GM18519 (cell line): ENCODE data around the gene LMF2.

Experiments
- ATAC-seq: cut with Tn5 transposase; IDR thresholded peaks from one replicate; pipeline ENCODE4 v1.9.1; 2021; ENCODE audit warnings: mild to moderate bottlenecking, moderate library complexity; ENCODE audit not compliant: unreplicated experiment, low FRiP score

LMF2 gene

GRCh38 chr22:50483556-50483955, 23.9 kb downstream of the LMF2 start:
- no peak for ATAC-seq

GRCh38 chr22:50483106-50483505, 24.4 kb downstream of the LMF2 start:
- ATAC-seq, result no peak

DNA sequence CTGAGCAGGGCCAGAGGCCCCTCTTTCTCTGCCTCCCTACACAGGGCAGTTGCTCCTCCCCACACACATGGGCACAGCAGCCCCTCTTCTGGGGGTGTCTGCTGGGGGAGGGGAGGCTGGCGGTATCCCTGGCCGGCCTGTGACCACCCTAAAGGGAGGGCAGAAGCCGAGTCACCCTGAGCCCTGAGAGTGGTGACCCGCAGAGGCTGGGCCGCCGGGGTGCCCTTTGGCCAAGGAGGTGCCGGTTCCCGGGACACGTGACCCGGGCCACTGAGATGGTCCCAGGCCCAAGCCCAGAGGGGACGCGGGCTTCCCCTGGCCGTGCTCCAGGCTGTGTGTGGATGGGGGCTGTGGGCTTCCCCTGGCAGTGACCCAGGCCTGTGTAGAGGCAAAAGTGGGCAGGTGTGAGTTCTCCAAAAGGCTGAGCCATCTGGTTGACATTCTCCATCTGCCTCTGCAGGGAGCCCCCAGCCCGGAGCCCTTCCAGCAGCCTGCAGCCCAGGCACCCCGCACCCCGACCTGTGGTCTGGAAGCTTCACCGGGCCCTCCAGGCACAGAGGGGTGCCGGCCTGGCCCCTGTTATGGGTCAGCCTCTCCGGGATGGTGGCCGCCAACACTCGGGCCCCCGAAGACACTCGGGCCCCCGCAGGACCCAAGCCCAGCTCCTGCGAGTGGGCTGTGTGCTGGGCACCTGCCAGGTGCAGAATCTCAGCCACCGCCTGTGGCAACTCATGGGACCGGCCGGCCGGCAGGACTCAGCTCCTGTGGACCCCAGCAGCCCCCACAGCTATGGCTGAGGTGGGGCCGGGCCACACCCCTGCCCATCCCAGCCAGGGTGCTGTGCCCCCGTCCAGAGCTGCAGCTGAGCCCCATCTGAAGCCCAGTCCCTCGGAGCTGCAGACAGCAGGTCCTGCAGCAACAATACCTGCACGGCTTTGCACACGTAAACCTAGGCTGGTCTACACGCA, 25.1 kb downstream of the LMF2 start:
- ATAC-seq, result no peak

- no peak for ATAC-seq
Observed at GRCh38 chr22:50481440-50482106, 25.9 kb downstream of the LMF2 start, which contains the start of gene ADM2. TSS of gene ADM2 (plus strand) at chr22:50481543. CDS start at chr22:50481848, 305 bp downstream.

- no peak for ATAC-seq
Observed at GRCh38 chr22:50481045-50481439, 26.5 kb downstream of the LMF2 start.

GRCh38 chr22:50479721-50480120, 27.8 kb downstream of the LMF2 start:
- no peak for ATAC-seq

GRCh38 chr22:50477923-50478322, 29.6 kb downstream of the LMF2 start:
- ATAC-seq, result no peak

- ATAC-seq, result no peak
Observed at GRCh38 chr22:50476868-50477267, 30.6 kb downstream of the LMF2 start.

DNA sequence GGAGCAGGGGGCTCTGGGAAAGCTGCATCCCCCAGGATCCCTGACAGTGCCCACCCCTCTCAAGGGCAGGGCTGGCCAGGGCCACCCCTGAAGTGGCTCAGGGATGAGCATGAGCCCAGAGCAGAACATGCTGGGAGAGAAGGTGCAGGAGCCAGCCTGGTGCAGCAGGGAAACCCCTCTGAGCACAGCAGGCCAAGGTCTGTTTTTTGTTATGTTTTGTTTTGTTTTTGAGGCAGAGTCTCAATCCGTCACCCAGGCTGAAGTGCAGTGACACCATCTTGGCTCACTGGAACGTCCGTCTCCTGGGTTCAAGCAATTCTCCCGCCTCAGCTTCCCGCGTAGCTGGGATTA, 31.9 kb downstream of the LMF2 start:
- ATAC-seq, result no peak

DNA sequence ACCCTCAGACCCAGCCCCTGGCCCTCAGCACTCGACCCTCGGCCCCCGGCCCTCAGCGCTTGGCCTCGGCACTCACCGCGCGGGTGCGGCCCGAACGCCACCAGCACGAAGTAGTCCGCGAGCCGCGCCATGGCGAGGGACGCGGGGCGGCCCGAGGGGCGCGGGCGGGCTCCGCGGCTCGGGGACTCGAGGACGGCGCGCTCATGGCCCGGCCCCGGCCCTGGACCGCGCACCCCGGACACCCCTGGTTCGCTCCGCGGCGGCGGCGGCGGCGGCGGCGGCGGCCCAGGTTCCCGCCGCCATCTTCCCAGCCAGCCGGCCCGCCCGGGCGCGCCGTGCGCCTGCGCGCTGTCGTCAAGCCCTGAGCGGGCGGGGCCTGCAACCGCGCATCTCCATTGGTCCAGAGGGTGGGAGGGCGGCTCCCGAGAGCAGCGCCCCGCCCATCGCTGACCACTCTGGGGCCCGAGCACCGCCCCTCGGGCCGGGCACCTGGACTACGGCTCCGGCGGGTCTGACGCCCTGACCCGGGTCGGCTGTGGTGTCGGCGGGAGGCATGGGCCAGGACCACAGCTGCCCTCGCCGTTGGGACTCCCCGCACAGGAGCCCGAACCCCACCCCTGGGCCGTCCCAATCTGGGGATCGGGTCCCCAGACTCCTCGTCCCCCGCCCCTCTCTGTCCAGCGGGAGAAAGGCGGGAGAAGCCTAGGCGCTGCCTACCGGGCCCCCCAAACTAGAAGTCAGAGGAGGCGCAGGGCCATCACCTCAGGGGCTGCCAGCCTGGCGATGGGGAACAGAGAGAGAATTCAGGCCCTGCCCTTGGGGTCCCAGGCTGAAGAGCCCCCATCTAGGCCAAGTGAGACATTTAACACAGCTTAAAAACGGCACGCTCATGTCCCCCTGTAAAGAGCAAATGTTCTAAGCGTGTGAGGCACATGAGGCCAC, 32.5 kb downstream of the LMF2 start, which contains the start of gene SBF1:
Gene SBF1, minus strand, starts transcription at position 326 of the 942 bp plus-strand sequence. Its CDS starts 195 bp downstream, at position 131.
- no peak for ATAC-seq

DNA sequence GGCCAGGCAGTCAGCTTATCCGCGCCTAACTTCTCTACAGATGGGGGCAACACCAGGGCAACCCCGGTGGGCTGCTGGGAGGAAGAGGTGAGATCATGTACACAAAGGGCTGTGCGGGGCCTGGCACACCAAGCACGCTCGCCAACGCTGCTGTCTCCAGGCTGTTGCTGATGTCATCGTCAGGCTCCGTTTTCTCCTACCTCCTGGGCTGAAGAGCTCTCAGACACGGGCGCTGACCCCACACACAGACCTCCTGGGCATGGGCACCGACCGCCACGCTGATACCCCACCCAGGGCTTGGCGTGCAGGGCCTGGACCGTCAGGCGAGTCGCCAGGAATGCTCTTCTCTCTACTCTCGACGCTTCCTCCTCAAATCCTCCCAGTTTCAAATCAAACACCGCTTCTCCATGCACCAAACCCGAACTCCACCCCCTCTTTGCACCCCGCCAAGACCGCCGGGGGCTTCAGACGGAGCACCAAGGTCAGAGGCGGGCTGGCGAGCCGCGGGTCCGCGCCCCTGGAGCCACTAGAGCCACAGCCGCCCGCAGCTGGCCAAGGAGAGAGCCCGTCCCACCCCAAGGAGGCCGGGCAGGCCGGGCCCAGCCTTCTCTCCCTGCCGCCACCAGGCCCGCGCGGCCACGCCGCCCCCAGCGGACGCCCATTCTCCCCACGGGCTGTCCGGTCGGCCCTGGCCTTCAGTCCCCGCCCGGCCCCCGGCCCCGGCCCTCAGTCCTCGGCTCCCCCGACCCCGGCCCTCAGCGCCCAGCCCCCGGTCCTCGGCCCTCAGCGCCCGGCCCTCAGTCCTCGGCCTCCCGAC, 33.4 kb downstream of the LMF2 start:
- no peak for ATAC-seq

- ATAC-seq, result no peak
Observed at GRCh38 chr22:50473088-50473487, 34.4 kb downstream of the LMF2 start.

DNA sequence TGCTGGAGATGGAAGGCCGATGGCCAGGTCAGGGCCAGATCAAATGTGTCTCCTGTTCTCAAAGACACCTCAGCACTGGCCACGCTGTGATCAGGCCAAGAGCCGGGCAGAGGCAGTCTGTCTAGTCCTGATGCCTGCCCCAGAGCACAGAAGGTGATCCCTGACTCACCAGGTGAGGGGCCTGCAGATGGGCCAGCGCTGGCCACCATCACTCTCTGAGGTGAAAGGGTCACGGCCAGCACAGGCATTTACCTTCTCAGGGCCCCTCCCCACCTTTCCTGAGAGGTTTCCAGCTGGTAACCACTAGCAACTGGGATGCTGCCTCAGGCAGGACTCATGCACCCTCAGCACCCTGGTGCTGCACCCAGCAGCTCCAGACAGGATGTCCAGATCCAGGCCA, 35.5 kb downstream of the LMF2 start:
- no peak for ATAC-seq

DNA sequence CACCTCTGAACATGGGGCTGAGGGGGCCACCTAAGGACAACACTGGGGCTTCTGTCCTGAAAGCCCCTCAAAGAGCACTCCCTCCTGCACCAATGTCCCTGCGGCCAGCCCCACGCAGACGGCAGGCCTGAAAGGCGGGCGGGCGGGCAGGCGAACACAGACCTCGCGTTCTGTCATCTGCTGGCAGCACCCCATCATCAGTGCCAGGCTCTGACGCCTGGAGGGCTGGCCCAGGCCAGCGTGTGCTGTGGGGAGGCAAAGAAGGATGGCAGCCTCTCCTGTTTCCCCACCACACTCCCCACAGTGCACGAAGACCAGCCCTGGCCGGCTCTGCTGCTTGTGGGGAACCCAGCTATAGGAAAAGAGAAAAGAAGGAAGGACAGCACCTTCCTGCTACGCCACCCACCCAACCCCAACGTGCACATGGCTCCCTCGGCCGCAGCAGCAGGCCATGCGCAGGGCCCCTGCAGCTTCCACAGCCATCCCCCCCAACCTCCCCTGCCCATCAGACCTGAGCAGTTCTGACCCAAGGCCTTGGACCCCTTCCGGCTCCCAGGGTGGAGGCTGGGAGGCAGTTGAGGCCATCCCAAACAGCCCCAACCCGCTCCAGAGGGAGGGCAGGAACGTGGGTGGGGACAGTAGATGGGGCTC, 36.2 kb downstream of the LMF2 start:
- ATAC-seq, result no peak

- no peak for ATAC-seq
Observed at GRCh38 chr22:50470491-50470890, 37.0 kb downstream of the LMF2 start.

GRCh38 chr22:50469377-50470305, 37.9 kb downstream of the LMF2 start:
- ATAC-seq, result no peak

DNA sequence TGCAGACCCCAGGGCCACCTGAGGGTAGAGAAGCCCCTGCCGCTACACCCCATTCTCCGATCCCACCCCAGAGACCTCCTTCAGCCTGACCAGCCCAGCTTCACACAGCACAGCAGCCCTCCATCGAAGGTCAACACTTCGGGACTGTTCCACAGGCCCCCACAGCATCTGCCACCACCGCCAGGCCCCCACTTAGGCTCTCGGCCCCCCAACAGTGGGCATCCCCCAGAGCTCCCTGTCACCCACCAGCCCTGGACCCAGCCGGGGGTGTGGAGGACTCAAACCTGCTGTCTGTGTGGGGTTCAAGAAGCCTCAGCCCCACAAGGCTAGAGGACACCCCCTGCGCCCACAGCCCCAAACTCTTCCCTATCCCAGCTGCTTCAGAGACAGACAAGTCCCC, 38.9 kb downstream of the LMF2 start:
- ATAC-seq, result no peak

DNA sequence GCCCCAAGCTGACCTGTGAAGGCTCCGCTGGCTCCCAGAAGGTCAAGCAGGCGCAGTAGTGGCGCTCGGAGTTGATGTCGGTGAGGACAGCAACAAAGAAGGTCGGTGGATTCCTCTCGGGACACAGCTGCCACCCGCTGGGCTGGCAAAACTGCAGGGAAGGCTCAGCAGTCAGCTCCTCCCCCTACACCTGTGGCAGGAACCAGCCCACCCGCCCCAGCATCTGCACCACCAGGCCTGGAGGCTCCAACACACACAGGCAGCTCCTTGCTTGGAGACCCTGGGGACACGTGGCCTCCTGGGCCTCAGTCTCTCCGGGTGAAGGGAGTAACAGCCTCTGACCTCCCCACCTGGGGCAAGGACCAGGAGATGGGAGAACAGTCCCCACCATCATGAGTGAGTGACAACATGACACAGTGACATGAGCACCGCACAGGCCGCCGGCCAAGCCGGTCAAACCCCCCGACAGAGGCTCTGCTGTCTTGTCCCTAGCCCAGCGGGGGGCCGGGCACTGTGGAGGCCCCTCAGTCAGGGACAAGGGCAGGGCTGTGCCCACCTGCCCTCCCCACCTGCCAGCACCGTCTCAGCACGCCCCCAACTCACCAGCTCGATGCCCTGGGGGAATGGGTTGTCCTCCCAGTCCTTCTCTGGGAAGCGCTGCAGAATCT, 39.6 kb downstream of the LMF2 start:
- no peak for ATAC-seq
